ENCODE measurements around the gene PBOV1.

The PBOV1 gene

GRCh38 chr6:138257638-138258040, 39.3 kb upstream of the PBOV1 start:
- TF ChIP-seq CTCF (IDR thresholded peaks at IDR 0.05; ENCODE audit: insufficient read depth, low read depth, low read length, missing control alignments): no peak
- DNase-seq (ENCODE audit: low read depth): no peak
- no peak overlapping the region for H3K4me3 ChIP-seq (ENCODE audit: low read length)

DNA sequence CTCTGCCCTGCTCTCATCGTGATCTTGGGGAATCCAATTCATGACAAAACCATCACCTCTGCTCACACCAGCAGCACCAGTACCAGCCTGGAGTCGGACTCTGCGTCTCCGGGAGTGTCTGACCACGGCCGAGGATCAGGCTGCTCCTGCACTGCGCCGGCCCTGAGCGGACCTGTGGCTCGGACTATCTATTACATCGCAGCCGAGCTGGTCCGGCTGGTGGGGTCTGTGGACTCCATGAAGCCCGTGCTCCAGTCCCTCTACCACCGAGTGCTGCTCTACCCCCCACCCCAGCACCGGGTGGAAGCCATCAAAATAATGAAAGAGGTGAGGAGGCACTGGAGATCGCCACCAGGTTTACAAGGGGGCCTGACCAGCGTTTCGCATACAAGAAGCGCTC, 37.2 kb upstream of the PBOV1 start:
- TF ChIP-seq CTCF (IDR thresholded peaks at IDR 0.05; ENCODE audit: insufficient read depth, low read depth, low read length, missing control alignments): no peak
- no peak for DNase-seq (ENCODE audit: low read depth)
- H3K4me3 ChIP-seq (ENCODE audit: low read length): no peak overlapping the region

- no peak for TF ChIP-seq CTCF (IDR thresholded peaks at IDR 0.05; ENCODE audit: insufficient read depth, low read depth, low read length, missing control alignments)
- no peak for DNase-seq (ENCODE audit: low read depth)
- no peak overlapping the region for H3K4me3 ChIP-seq (ENCODE audit: low read length)
Observed at GRCh38 chr6:138253731-138254130, 35.4 kb upstream of the PBOV1 start.

- H3K4me3 ChIP-seq (ENCODE audit: low read length): no peak overlapping the region
- peak; percentile 79 for DNase-seq (ENCODE audit: low read depth)
- TF ChIP-seq CTCF (IDR thresholded peaks at IDR 0.05; ENCODE audit: insufficient read depth, low read depth, low read length, missing control alignments): no peak
Observed at GRCh38 chr6:138250513-138251247, 32.4 kb upstream of the PBOV1 start.

DNA sequence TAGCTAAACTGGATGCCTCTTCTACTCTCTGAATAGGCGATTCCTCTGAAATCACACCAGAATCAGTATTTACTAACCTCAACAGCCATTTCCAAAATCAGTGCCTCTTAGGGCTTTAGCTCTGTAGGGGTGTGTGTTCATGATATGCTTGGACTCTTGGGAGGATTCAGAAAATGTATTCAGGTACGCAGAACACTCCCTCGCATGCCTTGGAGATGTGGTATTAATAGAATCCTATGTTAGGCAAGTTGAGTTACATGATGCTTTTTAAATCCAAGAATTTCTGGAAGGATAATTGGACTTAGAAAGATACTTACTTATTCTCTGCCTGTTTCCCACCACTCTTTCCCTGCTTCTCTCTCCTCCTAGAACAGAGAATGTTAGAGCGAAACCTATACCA, 31.8 kb upstream of the PBOV1 start:
- DNase-seq (ENCODE audit: low read depth): no peak
- TF ChIP-seq CTCF (IDR thresholded peaks at IDR 0.05; ENCODE audit: insufficient read depth, low read depth, low read length, missing control alignments): no peak
- H3K4me3 ChIP-seq (ENCODE audit: low read length): no peak overlapping the region

- TF ChIP-seq CTCF (IDR thresholded peaks at IDR 0.05; ENCODE audit: insufficient read depth, low read depth, low read length, missing control alignments): no peak
- DNase-seq (ENCODE audit: low read depth): no peak
- H3K4me3 ChIP-seq (ENCODE audit: low read length): no peak overlapping the region
Observed at GRCh38 chr6:138248878-138249277, 30.6 kb upstream of the PBOV1 start.

- H3K4me3 ChIP-seq (ENCODE audit: low read length): no peak overlapping the region
- TF ChIP-seq CTCF (IDR thresholded peaks at IDR 0.05; ENCODE audit: insufficient read depth, low read depth, low read length, missing control alignments): no peak
- no peak for DNase-seq (ENCODE audit: low read depth)
Observed at GRCh38 chr6:138248011-138248410, 29.7 kb upstream of the PBOV1 start.
